B cell (primary cell): Measurements from ENCODE around the gene CDX1.

Experiments used
- CTCF ChIP-seq: fragments of 200-600 bp; IDR thresholded peaks from one replicate; pipeline ENCODE4 v1.8.0; 2022; ENCODE audit warnings: antibody characterized with exemption, mild to moderate bottlenecking
- EZH2 ChIP-seq: IDR thresholded peaks from 2 replicates; pipeline ENCODE4 v1.6.1; 2012; ENCODE audit warnings: borderline replicate concordance, low read depth, mild to moderate bottlenecking, moderate library complexity, low read length; ENCODE audit not compliant: insufficient read depth, poor library complexity, severe bottlenecking

- TF ChIP-seq CTCF (no peak), EZH2 (no peak)
Observed at GRCh38 chr5:150175076-150175475, 8.5 kb downstream of the CDX1 start.
